Measurements from ENCODE around the gene DYRK1B.
"Not testable (repeated sequence)": the region's sequence is repeated elsewhere in the genome, so short reads cannot be mapped to it uniquely, and the experiment has no call there.

The DYRK1B gene

GRCh38 chr19:39833464-39834286 is at the start of gene DYRK1B:
TSS of gene DYRK1B (minus strand) at chr19:39834162. CDS start at chr19:39831867, 2,295 bp downstream.
- DNase-seq = peak; percentile 99

- not testable (repeated sequence) for DNase-seq
These were observed 48.7 kb upstream of the DYRK1B start for GRCh38 chr19:39882645-39883044.

- not testable (repeated sequence) for DNase-seq
These were observed 47.6 kb upstream of the DYRK1B start for GRCh38 chr19:39881495-39882110.

GRCh38 chr19:39880241-39880640 is 46.3 kb upstream of the DYRK1B start:
- not testable (repeated sequence) for DNase-seq

GRCh38 chr19:39879796-39880195 is 45.8 kb upstream of the DYRK1B start:
- not testable (repeated sequence) for DNase-seq

- DNase-seq = not testable (repeated sequence)
These were observed 44.9 kb upstream of the DYRK1B start for GRCh38 chr19:39878866-39879265.

- DNase-seq = no peak
These were observed 44.4 kb upstream of the DYRK1B start for GRCh38 chr19:39878398-39878797.

GRCh38 chr19:39877982-39878381 is 44.0 kb upstream of the DYRK1B start:
- DNase-seq = not testable (repeated sequence)

- DNase-seq = peak; percentile 52
These were observed 43.5 kb upstream of the DYRK1B start for GRCh38 chr19:39877488-39877887.

GRCh38 chr19:39876486-39876885 is 42.5 kb upstream of the DYRK1B start:
- DNase-seq = not testable (repeated sequence)

- DNase-seq = not testable (repeated sequence)
These were observed 41.5 kb upstream of the DYRK1B start for GRCh38 chr19:39875401-39875864.

GRCh38 chr19:39874404-39874803 is 40.4 kb upstream of the DYRK1B start:
- no peak for DNase-seq

GRCh38 chr19:39873385-39873784 is 39.4 kb upstream of the DYRK1B start:
- no peak for DNase-seq

GRCh38 chr19:39871886-39872866 is 38.2 kb upstream of the DYRK1B start:
- DNase-seq = no peak

GRCh38 chr19:39871362-39871761 is 37.4 kb upstream of the DYRK1B start:
- no peak for DNase-seq

- no peak for DNase-seq
These were observed 36.4 kb upstream of the DYRK1B start for GRCh38 chr19:39870171-39870971.

GRCh38 chr19:39867952-39868351 is 34.0 kb upstream of the DYRK1B start:
- no peak for DNase-seq

- no peak for DNase-seq
These were observed 33.2 kb upstream of the DYRK1B start for GRCh38 chr19:39867133-39867532.

- DNase-seq = no peak
These were observed 32.0 kb upstream of the DYRK1B start for GRCh38 chr19:39865953-39866352.

GRCh38 chr19:39865186-39865585 is 31.2 kb upstream of the DYRK1B start:
- DNase-seq = no peak

GRCh38 chr19:39864118-39864517 is 30.2 kb upstream of the DYRK1B start:
- DNase-seq = no peak

GRCh38 chr19:39858541-39858940 is 24.6 kb upstream of the DYRK1B start:
- DNase-seq = no peak

Measured in left hindlimb (tissue), 1 donor.